H1 (cell line): ENCODE data around the gene PDLIM3. TPM values are rescaled to one million over a fixed set of nuclear protein-coding genes. Genes with fewer than 3 reads are reported as not detected.

Experiments
- CTCF ChIA-PET: fragments of 300-600 bp; sonication (Branson Sonifier 250); formaldehyde crosslinking; loops from one replicate; lab custom pipeline; 2021; ENCODE audit not compliant: partially characterized antibody; lab: Charles Lee
- POLR2A ChIA-PET: fragments of 300-600 bp; sonication (Branson Sonifier 250); formaldehyde crosslinking; loops from one replicate; lab custom pipeline; 2021; ENCODE audit warnings: inconsistent platforms; ENCODE audit not compliant: partially characterized antibody; lab: Charles Lee
- DNase-seq, 2 experiments: peaks; one replicate each; pipeline versions ENCODE4 v3.0.0 to v3.0.0-alpha.2; 2010 to 2022; ENCODE audit warnings: low spot score in 2 of 2, low read depth in 1 of 2, mixed read lengths in 1 of 2
- FAIRE-seq: peaks from 2 replicates; lab custom pipeline; 2011; peaks lifted over from hg19 to GRCh38; lab: Jason Lieb, UNC
- H2AFZ ChIP-seq: 2 replicates; pipeline ENCODE4 v1.8.1; 2012; ENCODE audit warnings: low read length, inconsistent platforms
- H2AK5ac ChIP-seq: 2 replicates; pipeline ENCODE4 v1.6.1; 2013; ENCODE audit warnings: low read depth, low read length
- H2BK120ac ChIP-seq: replicated peaks from 2 replicates; pipeline ENCODE3; 2013; ENCODE audit warnings: low read depth, low read length, inconsistent platforms
- H2BK12ac ChIP-seq: 2 replicates; pipeline ENCODE4 v1.6.1; 2013; ENCODE audit warnings: low read depth, low read length
- H2BK15ac ChIP-seq: 2 replicates; pipeline ENCODE4 v1.6.1; 2013; ENCODE audit warnings: low read length
- H2BK20ac ChIP-seq: 2 replicates; pipeline ENCODE4 v1.6.1; 2013; ENCODE audit warnings: low read length
- H2BK5ac ChIP-seq: 2 replicates; pipeline ENCODE4 v1.6.1; 2013; ENCODE audit warnings: low read depth, low read length
- H3K14ac ChIP-seq: 2 replicates; pipeline ENCODE4 v1.6.1; 2013; ENCODE audit warnings: inconsistent platforms; ENCODE audit not compliant: insufficient read length
- H3K18ac ChIP-seq: 2 replicates; pipeline ENCODE4 v1.6.1; 2013; ENCODE audit warnings: low read length; ENCODE audit errors: extremely low read depth
- H3K23ac ChIP-seq: 2 replicates; pipeline ENCODE4 v1.6.1; 2013; ENCODE audit warnings: inconsistent platforms; ENCODE audit not compliant: insufficient read length
- H3K23me2 ChIP-seq: 2 replicates; pipeline ENCODE4 v1.6.1; 2013; ENCODE audit warnings: low read depth, low read length
- H3K27ac ChIP-seq: 2 replicates; pipeline ENCODE4 v1.6.1; 2011; ENCODE audit warnings: low read depth, low read length, inconsistent platforms
- H3K27me3 ChIP-seq, 4 experiments: replicated peaks in 1 of 4; 1 replicate in 1 of 4; 2 replicates in 3 of 4; pipeline versions ENCODE4 v1.6.1 to v1.8.1; 2011 to 2013; ENCODE audit warnings: low read length in 3 of 4, mild to moderate bottlenecking in 3 of 4, inconsistent platforms in 2 of 4, mixed read lengths in 2 of 4, moderate library complexity in 1 of 4; ENCODE audit not compliant: control insufficient read depth in 3 of 4, insufficient read depth in 3 of 4; ENCODE audit errors: extremely low read depth in 1 of 4
- H3K36me3 ChIP-seq, 4 experiments: 2 replicates each; pipeline versions ENCODE4 v1.6.1 to v1.8.1; 2011 to 2013; ENCODE audit warnings: mild to moderate bottlenecking in 4 of 4, low read length in 3 of 4, moderate library complexity in 2 of 4, control low read depth in 1 of 4, inconsistent platforms in 1 of 4; ENCODE audit not compliant: insufficient read depth in 4 of 4, control insufficient read depth in 2 of 4
- H3K4ac ChIP-seq: replicated peaks from 2 replicates; pipeline ENCODE3; 2013; ENCODE audit warnings: low read length, low read depth, mixed read lengths, inconsistent platforms; ENCODE audit not compliant: insufficient read length
- H3K4me1 ChIP-seq, 4 experiments: replicated peaks in 1 of 4; 1 replicate in 1 of 4; 2 replicates in 3 of 4; pipeline versions ENCODE4 v1.6.1 to v1.8.1; 2011 to 2013; ENCODE audit warnings: low read length in 3 of 4, inconsistent platforms in 2 of 4, mixed read lengths in 1 of 4; ENCODE audit not compliant: insufficient read depth in 4 of 4, control insufficient read depth in 3 of 4
- H3K4me2 ChIP-seq, 2 experiments: 2 replicates each; pipeline versions ENCODE4 v1.6.1 to v1.8.1; 2011 to 2013; ENCODE audit warnings: low read depth in 2 of 2, low read length in 2 of 2, control low read depth in 1 of 2, inconsistent platforms in 1 of 2, mild to moderate bottlenecking in 1 of 2; ENCODE audit not compliant: insufficient read depth in 1 of 2
- H3K4me3 ChIP-seq, 4 experiments: fragments of 200-600, 300-600 bp in 1 of 4; sonication (generic), shearing (Covaris generic), sonication (Bioruptor Twin) in 1 of 4; 2 replicates each; pipeline versions ENCODE4 v1.5.1 to v1.8.1; 2011 to 2016; ENCODE audit warnings: low read length in 4 of 4, low read depth in 3 of 4, control low read depth in 2 of 4, inconsistent platforms in 2 of 4, mild to moderate bottlenecking in 2 of 4, mixed read lengths in 1 of 4, moderate library complexity in 1 of 4; ENCODE audit not compliant: insufficient read depth in 2 of 4; ENCODE audit errors: extremely low read depth in 1 of 4
- H3K56ac ChIP-seq: replicated peaks from 2 replicates; pipeline ENCODE3; 2013; ENCODE audit warnings: low read depth, mild to moderate bottlenecking, mixed read lengths, low read length, inconsistent platforms; ENCODE audit not compliant: insufficient read length
- H3K79me1 ChIP-seq: 2 replicates; pipeline ENCODE4 v1.6.1; 2013; ENCODE audit warnings: low read depth, low read length, control low read depth
- H3K79me2 ChIP-seq, 2 experiments: 2 replicates each; pipeline versions ENCODE4 v1.6.1 to v1.8.1; 2012 to 2013; ENCODE audit warnings: low read length in 2 of 2, mild to moderate bottlenecking in 2 of 2, inconsistent platforms in 1 of 2; ENCODE audit not compliant: insufficient read depth in 2 of 2, control insufficient read depth in 1 of 2
- H3K9ac ChIP-seq, 4 experiments: replicated peaks in 1 of 4; 1 replicate in 1 of 4; 2 replicates in 3 of 4; pipeline versions ENCODE4 v1.6.1 to v1.8.1; 2011 to 2013; ENCODE audit warnings: low read depth in 3 of 4, low read length in 3 of 4, control low read depth in 2 of 4, mild to moderate bottlenecking in 2 of 4, moderate library complexity in 2 of 4, inconsistent platforms in 1 of 4; ENCODE audit errors: extremely low read depth in 1 of 4
- H3K9me3 ChIP-seq, 2 experiments: 2 replicates each; pipeline versions ENCODE4 v1.6.1 to v1.8.1; 2012 to 2013; ENCODE audit warnings: mild to moderate bottlenecking in 2 of 2, moderate library complexity in 2 of 2, control low read depth in 1 of 2, inconsistent platforms in 1 of 2, low read depth in 1 of 2, low read length in 1 of 2, mixed read lengths in 1 of 2; ENCODE audit not compliant: insufficient read depth in 2 of 2
- H4K20me1 ChIP-seq, 2 experiments: replicated peaks in 1 of 2; 2 replicates each; pipeline versions ENCODE3 to v1.8.1; 2011 to 2013; ENCODE audit warnings: inconsistent platforms in 2 of 2, low read length in 2 of 2, mild to moderate bottlenecking in 1 of 2; ENCODE audit not compliant: insufficient read depth in 2 of 2, control insufficient read depth in 1 of 2
- H4K5ac ChIP-seq: 2 replicates; pipeline ENCODE4 v1.6.1; 2013; ENCODE audit warnings: low read length, low read depth, mixed read lengths, inconsistent platforms; ENCODE audit not compliant: insufficient read length
- H4K8ac ChIP-seq: 2 replicates; pipeline ENCODE4 v1.8.0; 2013; ENCODE audit warnings: mild to moderate bottlenecking, moderate library complexity, low read length, inconsistent platforms; ENCODE audit not compliant: insufficient read depth; ENCODE audit errors: extremely low read depth
- H4K91ac ChIP-seq: replicated peaks from 2 replicates; pipeline ENCODE3; 2013; ENCODE audit warnings: low read length, mixed read lengths, inconsistent platforms; ENCODE audit not compliant: insufficient read length
- WGBS, 2 experiments: shearing (Covaris generic) in 1 of 2; methylation state at CpG; one replicate each; pipeline versions ENCODE4 v1.1.6 to v1.1.7; 2013 to 2015; ENCODE audit warnings: low lambda C conversion rate in 2 of 2, mixed read lengths in 2 of 2, inconsistent platforms in 1 of 2, low coverage in 1 of 2, missing lambda C conversion rate in 1 of 2; ENCODE audit not compliant: insufficient replicate concordance in 2 of 2, insufficient coverage in 1 of 2, insufficient read length in 1 of 2; ENCODE audit errors: extremely low coverage in 1 of 2, missing lambda C conversion rate in 1 of 2; 5-methylcytosine and 5-hydroxymethylcytosine counted together
- polyA plus RNA-seq, 7 experiments: library from polyadenylated mRNA; depleted of rRNA in 3 of 7; stranded (reverse) in 5 of 7; unstranded in 2 of 7; fragments of >200 nt in 5 of 7; fragments of 200-250 nt in 2 of 7; gene quantifications; 1 replicate in 5 of 7; 2 replicates in 1 of 7; 4 replicates in 1 of 7; pipeline versions ENCODE4 v1.2.1 to v1.2.3, GENCODE V29; 2011 to 2013; ENCODE audit warnings: missing spikeins in 2 of 7, mixed read lengths in 2 of 7
- total RNA-seq: library from RNA; stranded (reverse); fragmentation: NEBNext Ultra II Directional; extraction: Animal tissue kit (Norgen Biotek cat#: 25700); gene quantifications from 2 replicates; pipeline ENCODE4 v1.2.1, GENCODE V29; 2021
- TF ChIP-seq, protein P1 (sequence below): IDR thresholded peaks from 2 replicates; pipeline ENCODE4 v1.6.1; 2012; ENCODE audit warnings: low read length, inconsistent platforms
- TF ChIP-seq, protein P2 (sequence below): IDR thresholded peaks from 2 replicates; pipeline ENCODE4 v1.6.1; 2011; ENCODE audit warnings: low read length, improper control_type of control experiment

Gene PDLIM3
- total and polyA plus RNA-seq, 2 of the 8 experiments (the other 6 are each of a cell fraction or from before 2014, with no cell fraction given), result 7.6 to 8.1 TPM

DNA sequence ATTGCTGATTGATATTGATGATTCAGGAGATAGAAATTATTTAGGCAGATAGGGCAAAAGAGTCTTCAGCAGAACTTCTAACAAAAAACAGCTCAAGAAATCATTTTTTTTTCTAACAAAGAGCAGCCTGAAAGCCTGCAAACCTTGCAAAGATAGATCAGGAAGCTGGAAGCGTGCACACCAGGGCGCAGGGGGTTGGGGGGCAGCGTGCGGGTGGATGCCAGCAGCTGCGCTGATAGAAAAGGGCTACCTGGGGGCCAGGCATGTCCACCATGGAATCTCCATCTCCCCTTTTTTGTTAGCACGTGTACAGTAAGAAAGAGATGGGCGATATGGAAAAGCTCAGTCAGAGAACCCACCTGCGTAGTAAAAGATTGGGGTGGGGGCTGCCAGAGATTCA lies 62.1 kb downstream of the PDLIM3 start:
- Histone ChIP-seq H3K9ac (no peak overlapping the region), H3K79me2 (no peaks in the 10 kb centered on the region), H2BK12ac (no peak overlapping the region), H4K5ac (no peak overlapping the region), H2AK5ac (no peak overlapping the region), H2BK120ac (no peak overlapping the region), H3K56ac (no peak overlapping the region), H3K36me3 (no peaks in the 10 kb centered on the region), H3K4me1 (peaks cover 0 to 3% (median under 1%) of the 10 kb centered on the region in 4 experiments; a peak in 4 of 7 replicates), H3K4ac (no peak overlapping the region), H4K91ac (no peak overlapping the region), H2BK5ac (no peak overlapping the region), H3K23ac (no peak overlapping the region), H3K23me2 (peaks cover 5% of the 10 kb centered on the region), H3K27me3 (peaks cover 0 to 4% (median 1%) of the 10 kb centered on the region in 4 experiments; a peak in 3 of 7 replicates), H3K4me2 (no peak overlapping the region), H2BK15ac (no peak overlapping the region), H3K9me3 (no peaks in the 10 kb centered on the region), H2AFZ (no peak overlapping the region), H3K4me3 (no peak overlapping the region), H3K27ac (no peak overlapping the region), H4K8ac (no peak overlapping the region), H3K18ac (no peak overlapping the region), H2BK20ac (no peak overlapping the region), H4K20me1 (no peaks in the 10 kb centered on the region), H3K79me1 (no peaks in the 10 kb centered on the region), H3K14ac (no peak overlapping the region)
- POLR2A ChIA-PET, result interaction anchor here (1.1 kb wide), 1 partner anchor 9 kb away, joined by 3 read pairs; no protein-coding TSS in a partner anchor
- 84% methylated on average over 7 of the region's 8 CpGs; no CpG with 5 or more reads in 1 of the 2 experiments for WGBS, 2 experiments
- DNase-seq, result no peak
- FAIRE-seq, result no peak
- CTCF ChIA-PET, result interaction anchor here (0.6 to 2.3 kb wide), 8 partner anchors 9 to 664 kb away, joined by 3 to 11 read pairs (median 3); no protein-coding TSS in a partner anchor
- TF ChIP-seq, protein P1, sequence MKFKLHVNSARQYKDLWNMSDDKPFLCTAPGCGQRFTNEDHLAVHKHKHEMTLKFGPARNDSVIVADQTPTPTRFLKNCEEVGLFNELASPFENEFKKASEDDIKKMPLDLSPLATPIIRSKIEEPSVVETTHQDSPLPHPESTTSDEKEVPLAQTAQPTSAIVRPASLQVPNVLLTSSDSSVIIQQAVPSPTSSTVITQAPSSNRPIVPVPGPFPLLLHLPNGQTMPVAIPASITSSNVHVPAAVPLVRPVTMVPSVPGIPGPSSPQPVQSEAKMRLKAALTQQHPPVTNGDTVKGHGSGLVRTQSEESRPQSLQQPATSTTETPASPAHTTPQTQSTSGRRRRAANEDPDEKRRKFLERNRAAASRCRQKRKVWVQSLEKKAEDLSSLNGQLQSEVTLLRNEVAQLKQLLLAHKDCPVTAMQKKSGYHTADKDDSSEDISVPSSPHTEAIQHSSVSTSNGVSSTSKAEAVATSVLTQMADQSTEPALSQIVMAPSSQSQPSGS, result no peak
- TF ChIP-seq, protein P2, sequence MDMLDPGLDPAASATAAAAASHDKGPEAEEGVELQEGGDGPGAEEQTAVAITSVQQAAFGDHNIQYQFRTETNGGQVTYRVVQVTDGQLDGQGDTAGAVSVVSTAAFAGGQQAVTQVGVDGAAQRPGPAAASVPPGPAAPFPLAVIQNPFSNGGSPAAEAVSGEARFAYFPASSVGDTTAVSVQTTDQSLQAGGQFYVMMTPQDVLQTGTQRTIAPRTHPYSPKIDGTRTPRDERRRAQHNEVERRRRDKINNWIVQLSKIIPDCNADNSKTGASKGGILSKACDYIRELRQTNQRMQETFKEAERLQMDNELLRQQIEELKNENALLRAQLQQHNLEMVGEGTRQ, result no peak
